IPS-18c (cell line): ENCODE measurements around the gene RAB11FIP4.

ENCODE experiments used
- H3K4me3 ChIP-seq: 2 replicates; pipeline ENCODE4 v1.7.0; 2013; ENCODE audit warnings: low read depth, mild to moderate bottlenecking, low read length, moderate library complexity; ENCODE audit not compliant: insufficient read depth
- H3K9me3 ChIP-seq: one replicate; pipeline ENCODE4 v1.6.1; 2013; ENCODE audit warnings: mild to moderate bottlenecking, low read length, moderate library complexity; ENCODE audit not compliant: control insufficient read depth, insufficient read depth

Gene RAB11FIP4

GRCh38 chr17:31552568-31552967 is 161.1 kb downstream of the RAB11FIP4 start:
- no peaks in the 10 kb centered on the region for H3K9me3 ChIP-seq
- no peak overlapping the region for H3K4me3 ChIP-seq

GRCh38 chr17:31553506-31553905 is 162.0 kb downstream of the RAB11FIP4 start:
- no peaks in the 10 kb centered on the region for H3K9me3 ChIP-seq
- no peak overlapping the region for H3K4me3 ChIP-seq

GRCh38 chr17:31554930-31555329 is 163.5 kb downstream of the RAB11FIP4 start:
- Histone ChIP-seq H3K9me3 (no peaks in the 10 kb centered on the region), H3K4me3 (no peak overlapping the region)

- Histone ChIP-seq H3K9me3 (no peaks in the 10 kb centered on the region), H3K4me3 (no peak overlapping the region)
Measured at GRCh38 chr17:31556969-31557645, 165.6 kb downstream of the RAB11FIP4 start.

GRCh38 chr17:31558748-31559583 is 167.5 kb downstream of the RAB11FIP4 start:
- peak overlapping the region; percentile 60 for H3K4me3 ChIP-seq
- H3K9me3 ChIP-seq, result no peaks in the 10 kb centered on the region

GRCh38 chr17:31559584-31560501 is 168.4 kb downstream of the RAB11FIP4 start:
- Histone ChIP-seq H3K4me3 (peak overlapping the region; percentile 60), H3K9me3 (no peaks in the 10 kb centered on the region)

GRCh38 chr17:31560616-31561235 is 169.3 kb downstream of the RAB11FIP4 start:
- Histone ChIP-seq H3K4me3 (peak overlapping the region; percentile 60; the same call in 1 of the 2 replicates), H3K9me3 (no peaks in the 10 kb centered on the region)

GRCh38 chr17:31561469-31562375 is 170.2 kb downstream of the RAB11FIP4 start:
- peak overlapping the region; percentile 9; the same call in 1 of the 2 replicates for H3K4me3 ChIP-seq

GRCh38 chr17:31562376-31562840 is 170.9 kb downstream of the RAB11FIP4 start:
- no peaks in the 10 kb centered on the region for H3K9me3 ChIP-seq
- no peak overlapping the region; the same call in 1 of the 2 replicates for H3K4me3 ChIP-seq

More at GRCh38 chr17:31561469-31562375, 170.2 kb downstream of the RAB11FIP4 start:
- H3K9me3 ChIP-seq, result no peaks in the 10 kb centered on the region

- H3K4me3 ChIP-seq, result no peak overlapping the region
Measured at GRCh38 chr17:31564291-31564690, 172.8 kb downstream of the RAB11FIP4 start.

GRCh38 chr17:31564883-31565301 is 173.4 kb downstream of the RAB11FIP4 start:
- Histone ChIP-seq H3K9me3 (no peaks in the 10 kb centered on the region), H3K4me3 (no peak overlapping the region)

More at GRCh38 chr17:31564291-31564690, 172.8 kb downstream of the RAB11FIP4 start:
- H3K9me3 ChIP-seq, result no peaks in the 10 kb centered on the region

- Histone ChIP-seq H3K4me3 (no peak overlapping the region), H3K9me3 (no peaks in the 10 kb centered on the region)
Measured at GRCh38 chr17:31565652-31566051, 174.2 kb downstream of the RAB11FIP4 start.

GRCh38 chr17:31566247-31566991 is 174.9 kb downstream of the RAB11FIP4 start:
- H3K9me3 ChIP-seq, result no peaks in the 10 kb centered on the region
- no peak overlapping the region for H3K4me3 ChIP-seq

GRCh38 chr17:31566992-31567373 is 175.5 kb downstream of the RAB11FIP4 start:
- no peaks in the 10 kb centered on the region for H3K9me3 ChIP-seq
- no peak overlapping the region for H3K4me3 ChIP-seq

GRCh38 chr17:31568121-31568520 is 176.6 kb downstream of the RAB11FIP4 start:
- no peak overlapping the region for H3K4me3 ChIP-seq
- no peaks in the 10 kb centered on the region for H3K9me3 ChIP-seq
